Fibroblast of pulmonary artery (primary cell): ENCODE data around the gene FRMD4A.
"Not testable (repeated sequence)": the region's sequence is repeated elsewhere in the genome, so short reads cannot be mapped to it uniquely, and the experiment has no call there.

Source experiments
- DNase-seq: peaks from one replicate; pipeline ENCODE4 v3.0.0-alpha.2; 2010; ENCODE audit warnings: low read depth
- H3K4me3 ChIP-seq: replicated peaks from 2 replicates; pipeline ENCODE4 v1.5.1; 2011; ENCODE audit warnings: low read depth, mild to moderate bottlenecking, control low read depth, low read length, moderate library complexity
- CTCF ChIP-seq: IDR thresholded peaks from 2 replicates; pipeline ENCODE4 v1.5.1; 2011; ENCODE audit warnings: mild to moderate bottlenecking, control low read depth, low read length, inconsistent platforms; ENCODE audit errors: missing control alignments

The FRMD4A gene

GRCh38 chr10:14071956-14072355 is 258.8 kb downstream of the FRMD4A start:
- no peak overlapping the region for H3K4me3 ChIP-seq
- no peak for TF ChIP-seq CTCF
- DNase-seq: no peak

- DNase-seq: no peak
- TF ChIP-seq CTCF: no peak
- H3K4me3 ChIP-seq: no peak overlapping the region
Observed at GRCh38 chr10:14068601-14069250, 262.0 kb downstream of the FRMD4A start.

- H3K4me3 ChIP-seq, DNase-seq: not testable (repeated sequence)
Observed at GRCh38 chr10:14067638-14068037, 263.1 kb downstream of the FRMD4A start.

- DNase-seq: no peak
- no peak overlapping the region for H3K4me3 ChIP-seq
- no peak for TF ChIP-seq CTCF
Observed at GRCh38 chr10:14066106-14066505, 264.6 kb downstream of the FRMD4A start.

- TF ChIP-seq CTCF: no peak
- DNase-seq: peak; percentile 93
- no peak overlapping the region for H3K4me3 ChIP-seq
Observed at GRCh38 chr10:14063531-14064285, 267.0 kb downstream of the FRMD4A start.

GRCh38 chr10:14062528-14063260 is 268.0 kb downstream of the FRMD4A start:
- DNase-seq: peak; percentile 34
- TF ChIP-seq CTCF: no peak

GRCh38 chr10:14060320-14061070 is 270.2 kb downstream of the FRMD4A start:
- no peak for DNase-seq
- no peak overlapping the region for H3K4me3 ChIP-seq
- TF ChIP-seq CTCF: no peak

More at GRCh38 chr10:14062528-14063260, 268.0 kb downstream of the FRMD4A start:
- H3K4me3 ChIP-seq: no peak overlapping the region
